Measurements from ENCODE around the gene SGCE. TPM values are rescaled to one million over a fixed set of nuclear protein-coding genes. Genes with fewer than 3 reads are reported as not detected.
"Not testable (repeated sequence)": the region's sequence is repeated elsewhere in the genome, so short reads cannot be mapped to it uniquely, and the experiment has no call there.

The SGCE gene
- total RNA-seq (2022) (29.3 and 33.8 TPM in 2 replicates), Bru-seq, nascent RNA (percentile 68 among the genes with signal in this experiment), BruChase-seq, experiment 1, labeled RNA remaining after a 6-hour chase (percentile 55 among the genes with signal in this experiment), BruChase-seq, experiment 2, labeled RNA remaining after a 2-hour chase (percentile 55 among the genes with signal in this experiment)
- long read RNA-seq, transcript SGCE-207 (10 exons, 1,672 nt), result minor isoform, 5 of 51 reads
- long read RNA-seq, transcript SGCE-299 (11 exons, 1,614 nt), result major isoform, 26 of 51 reads
- long read RNA-seq, partial matches to known transcripts, result 4 of 51 reads
- long read RNA-seq, other reads (novel, unspliced or antisense), result 9 of 51 reads

- H3K4me3 Mint-ChIP-seq (ENCODE audit: low read depth, unreplicated experiment), result peak within 1 kb of the TSS; percentile 91
- peak; percentile 72 for TF ChIP-seq CTCF (IDR thresholded peaks at IDR 0.05; ENCODE audit: unreplicated experiment)
- no peaks in the 10 kb centered on the region for H3K9me3 Mint-ChIP-seq (ENCODE audit: low read depth, unreplicated experiment)
- no peaks in the 10 kb centered on the region for H3K27me3 Mint-ChIP-seq (ENCODE audit: unreplicated experiment)
- CTCF ChIA-PET, result interaction anchor here (0.6 to 1.2 kb wide), 6 partner anchors 45 to 522 kb away, joined by 3 to 4 read pairs (median 3); no protein-coding TSS in a partner anchor
- H3K4me1 Mint-ChIP-seq (ENCODE audit: low read depth, unreplicated experiment), result peaks cover 6% of the 10 kb centered on the region
- H3K27ac Mint-ChIP-seq (ENCODE audit: unreplicated experiment), result peak within 1 kb of the TSS; percentile 73
- H3K36me3 Mint-ChIP-seq (ENCODE audit: insufficient read depth, unreplicated experiment), result peaks cover 31% of the 10 kb centered on the region
- DNase-seq, result peak; percentile 77
- TSS peak; percentile 73 for BruUV-seq (replicated peaks)
- intact Hi-C loops (cut with micrococcal nuclease; ENCODE audit: unreplicated experiment), result loop anchor here (5.0 to 10.0 kb wide), 4 partner anchors 41 to 389 kb away; partner anchors contain the start of gene PPP1R9A
Measured at GRCh38 chr7:94655848-94656657, at the start of gene SGCE. Gene SGCE, minus strand, starts transcription at chr7:94656133. Its CDS starts 35 bp downstream, at chr7:94656098.

- H3K36me3 Mint-ChIP-seq (ENCODE audit: insufficient read depth, unreplicated experiment); H3K27me3 Mint-ChIP-seq (ENCODE audit: unreplicated experiment); BruUV-seq (replicated peaks); DNase-seq; H3K27ac Mint-ChIP-seq (ENCODE audit: unreplicated experiment); intact Hi-C loops (cut with micrococcal nuclease; ENCODE audit: unreplicated experiment); H3K9me3 Mint-ChIP-seq (ENCODE audit: low read depth, unreplicated experiment); CTCF ChIA-PET; H3K4me3 Mint-ChIP-seq (ENCODE audit: low read depth, unreplicated experiment): not testable (repeated sequence)
- peaks cover 11% of the 10 kb centered on the region for H3K4me1 Mint-ChIP-seq (ENCODE audit: low read depth, unreplicated experiment)
Measured at GRCh38 chr7:94705155-94706021, 49.5 kb upstream of the SGCE start.

- Mint-ChIP-seq H3K4me1 (ENCODE audit: low read depth, unreplicated experiment) (peaks cover 17% of the 10 kb centered on the region), H3K27me3 (ENCODE audit: unreplicated experiment) (no peaks in the 10 kb centered on the region), H3K27ac (ENCODE audit: unreplicated experiment) (peak overlapping the region; percentile 80), H3K4me3 (ENCODE audit: low read depth, unreplicated experiment) (no peak overlapping the region), H3K9me3 (ENCODE audit: low read depth, unreplicated experiment) (no peaks in the 10 kb centered on the region), H3K36me3 (ENCODE audit: insufficient read depth, unreplicated experiment) (peaks cover 4% of the 10 kb centered on the region)
- peak; percentile 21 for DNase-seq
- CTCF ChIA-PET, result interaction anchor here (1.2 kb wide), 1 partner anchor 45 kb away, joined by 3 read pairs; no protein-coding TSS in a partner anchor
- no peak for TF ChIP-seq CTCF (IDR thresholded peaks at IDR 0.05; ENCODE audit: unreplicated experiment)
- intact Hi-C loops (cut with micrococcal nuclease; ENCODE audit: unreplicated experiment), result no loop called here
- BruUV-seq (replicated peaks), result no TSS peak
Measured at GRCh38 chr7:94701555-94701973, 45.6 kb upstream of the SGCE start.

GRCh38 chr7:94700926-94701554 lies 45.1 kb upstream of the SGCE start:
- H3K27me3 Mint-ChIP-seq (ENCODE audit: unreplicated experiment), result no peaks in the 10 kb centered on the region
- no peaks in the 10 kb centered on the region for H3K9me3 Mint-ChIP-seq (ENCODE audit: low read depth, unreplicated experiment)
- CTCF ChIA-PET, result interaction anchor here (1.2 kb wide), 1 partner anchor 44 kb away, joined by 3 read pairs; no protein-coding TSS in a partner anchor
- peaks cover 4% of the 10 kb centered on the region for H3K36me3 Mint-ChIP-seq (ENCODE audit: insufficient read depth, unreplicated experiment)
- H3K4me1 Mint-ChIP-seq (ENCODE audit: low read depth, unreplicated experiment), result peaks cover 19% of the 10 kb centered on the region
- intact Hi-C loops (cut with micrococcal nuclease; ENCODE audit: unreplicated experiment), result no loop called here
- peak overlapping the region; percentile 80 for H3K27ac Mint-ChIP-seq (ENCODE audit: unreplicated experiment)
- H3K4me3 Mint-ChIP-seq (ENCODE audit: low read depth, unreplicated experiment), result no peak overlapping the region
- BruUV-seq (replicated peaks), result no TSS peak
- DNase-seq, result no peak
- no peak for TF ChIP-seq CTCF (IDR thresholded peaks at IDR 0.05; ENCODE audit: unreplicated experiment)
